GM10248 (cell line): ENCODE measurements around the gene MIP.

Source experiments
- CTCF ChIA-PET: fragments of 300-600 bp; sonication (Branson Sonifier 250); formaldehyde crosslinking; extraction: SDS; loops from one replicate; lab custom pipeline; 2021; ENCODE audit warnings: antibody characterized with exemption; lab: Yijun Ruan, JAX
- POLR2A ChIA-PET: fragments of 350-650 bp; sonication (Branson Sonifier 250); formaldehyde crosslinking; extraction: SDS; loops from one replicate; lab custom pipeline; 2020; ENCODE audit warnings: antibody characterized with exemption; lab: Yijun Ruan, JAX
- DNase-seq: peaks from one replicate; pipeline ENCODE4 v3.0.0; 2012; ENCODE audit errors: extremely low spot score
- CTCF ChIP-seq: IDR thresholded peaks from 2 replicates; pipeline ENCODE4 v1.5.1; 2012; ENCODE audit warnings: mild to moderate bottlenecking, low read depth; ENCODE audit errors: extremely low read depth, missing control alignments, control extremely low read depth

MIP gene

GRCh38 chr12:56468216-56469006, 14.0 kb upstream of the MIP start, which contains the start of gene SPRYD4:
TSS of gene SPRYD4 (plus strand) at chr12:56468578. CDS start at chr12:56468592, 14 bp downstream.
- POLR2A ChIA-PET, result interaction anchor here (0.8 kb wide), 1 partner anchor 231 kb away, joined by 3 read pairs; no protein-coding TSS in a partner anchor
- CTCF ChIA-PET, result interaction anchor here (1.0 to 2.7 kb wide), 6 partner anchors 9 to 279 kb away, joined by 3 to 13 read pairs (median 5); partner anchors contain the start of gene SMARCC2
- TF ChIP-seq CTCF, result peak; percentile 63
- DNase-seq, result peak; percentile 96

GRCh38 chr12:56462565-56462964, 8.1 kb upstream of the MIP start:
- ChIA-PET CTCF (interaction anchor here (0.7 to 3.8 kb wide), 13 partner anchors 9 to 344 kb away, joined by 3 to 42 read pairs (median 10); partner anchors contain the start of genes CNPY2, COQ10A, SMARCC2 and STAT2), POLR2A (no interaction called here)
- no peak for TF ChIP-seq CTCF
- no peak for DNase-seq

GRCh38 chr12:56461235-56462159, 7.0 kb upstream of the MIP start:
- no peak for DNase-seq
- no peak for TF ChIP-seq CTCF
- POLR2A ChIA-PET, result interaction anchor here (0.7 kb wide), 1 partner anchor 14 kb away, joined by 3 read pairs; no protein-coding TSS in a partner anchor
- CTCF ChIA-PET, result interaction anchor here (0.6 to 3.8 kb wide), 16 partner anchors 13 to 341 kb away, joined by 3 to 30 read pairs (median 3); partner anchors contain the start of genes ANKRD52, PAN2, SMARCC2 and STAT2

DNA sequence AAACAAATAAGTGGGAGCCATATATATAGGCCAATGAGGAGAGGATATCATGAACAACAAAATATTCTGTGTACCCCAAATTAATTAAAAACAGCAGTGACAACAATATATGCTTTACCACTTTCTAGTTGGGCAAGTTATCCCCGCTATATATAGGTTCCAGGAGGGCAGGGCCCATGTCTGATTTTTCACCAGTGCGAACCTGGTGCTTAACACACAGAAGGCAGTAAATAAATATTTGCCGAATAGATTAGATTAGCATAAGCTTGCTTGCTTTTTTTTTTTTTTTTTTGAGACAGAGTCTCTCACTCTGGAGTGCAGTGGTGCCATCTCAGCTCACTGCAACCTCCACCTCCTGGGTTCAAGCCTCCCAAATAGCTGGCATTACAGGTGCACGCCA, 3.4 kb upstream of the MIP start:
- ChIA-PET POLR2A (interaction anchor here (0.6 kb wide), 1 partner anchor 224 kb away, joined by 7 read pairs; no protein-coding TSS in a partner anchor), CTCF (interaction anchor here (2.4 to 3.2 kb wide), 2 partner anchors 9 to 11 kb away, joined by 11 to 12 read pairs; partner anchors contain the start of genes SPRYD4 and TIMELESS)
- TF ChIP-seq CTCF, result no peak

GRCh38 chr12:56451147-56451546, 3.3 kb downstream of the MIP start:
- ChIA-PET POLR2A (interaction anchor here (0.8 kb wide), 1 partner anchor 231 kb away, joined by 6 read pairs; no protein-coding TSS in a partner anchor), CTCF (interaction anchor here (1.2 to 3.4 kb wide), 3 partner anchors 9 to 92 kb away, joined by 3 to 34 read pairs (median 3); partner anchors contain the start of gene STAT2)
- TF ChIP-seq CTCF, result no peak
- DNase-seq, result no peak

More for the DNA sequence above, 3.4 kb upstream of the MIP start:
- DNase-seq, result no peak
